OCI-LY7 (cell line): Measurements from ENCODE around the gene DENND5B. TPM values are rescaled to one million over a fixed set of nuclear protein-coding genes. Genes with fewer than 3 reads are reported as not detected.

Experiments used
- BruUV-seq: library from RNA; stranded (reverse); fragments of 400-500 nt; replicated peaks from 2 replicates; lab custom pipeline; 2021; lab: Mats Ljungman, UMichigan
- CTCF ChIA-PET: fragments of 300-600 bp; sonication (Branson Sonifier 250); formaldehyde crosslinking; loops from one replicate; lab custom pipeline; 2022; ENCODE audit warnings: antibody characterized with exemption; ENCODE audit not compliant: unreplicated experiment; lab: Charles Lee
- POLR2A ChIA-PET: fragments of 300-600 bp; sonication (Branson Sonifier 250); formaldehyde crosslinking; loops from one replicate; lab custom pipeline; 2022; ENCODE audit warnings: antibody characterized with exemption; lab: Charles Lee
- DNase-seq: peaks from one replicate; pipeline ENCODE4 v3.0.0-alpha.2; 2015; ENCODE audit warnings: low spot score
- H2AFZ ChIP-seq: fragments of 200-600 bp; sonication (generic), shearing (Covaris generic); 2 replicates; pipeline ENCODE4 v1.6.1; 2014; ENCODE audit warnings: mild to moderate bottlenecking, antibody characterized with exemption, low read length, moderate library complexity
- H3K27ac ChIP-seq: fragments of 200-600 bp; sonication (generic); 2 replicates; pipeline ENCODE4 v1.5.1; 2014; ENCODE audit warnings: mixed run types, low read depth, mild to moderate bottlenecking, moderate library complexity, low read length, inconsistent platforms; ENCODE audit not compliant: poor library complexity, severe bottlenecking
- H3K36me3 ChIP-seq: fragments of 200-600 bp; sonication (generic); 2 replicates; pipeline ENCODE4 v1.6.1; 2014; ENCODE audit warnings: mild to moderate bottlenecking, antibody characterized with exemption, low read length, moderate library complexity, mixed read lengths; ENCODE audit not compliant: insufficient read depth
- H3K4me1 ChIP-seq: fragments of 200-600 bp; sonication (generic); 2 replicates; pipeline ENCODE4 v1.5.1; 2014; ENCODE audit warnings: mild to moderate bottlenecking, low read length; ENCODE audit not compliant: insufficient read depth, poor library complexity, severe bottlenecking
- H3K4me2 ChIP-seq: fragments of 200-600 bp; sonication (generic); 2 replicates; pipeline ENCODE4 v1.6.1; 2014; ENCODE audit warnings: mild to moderate bottlenecking, low read length
- H3K4me3 ChIP-seq: fragments of 200-600 bp; sonication (generic); 2 replicates; pipeline ENCODE4 v1.5.1; 2014; ENCODE audit warnings: mild to moderate bottlenecking, low read depth, low read length; ENCODE audit not compliant: poor library complexity, severe bottlenecking
- H3K79me2 ChIP-seq: fragments of 200-600 bp; sonication (generic); 2 replicates; pipeline ENCODE4 v1.6.1; 2016; ENCODE audit warnings: low read depth, mild to moderate bottlenecking, low read length, moderate library complexity, mixed read lengths; ENCODE audit not compliant: insufficient read depth
- H3K9me2 ChIP-seq: fragments of 200-600 bp; sonication (generic); 2 replicates; pipeline ENCODE4 v1.6.1; 2016; ENCODE audit warnings: mild to moderate bottlenecking, low read length, mixed read lengths; ENCODE audit not compliant: insufficient read depth
- H3K9me3 ChIP-seq: fragments of 200-600 bp; sonication (generic); 2 replicates; pipeline ENCODE4 v1.6.1; 2014; ENCODE audit warnings: mild to moderate bottlenecking, mixed run types, low read length, mixed read lengths
- H4K20me1 ChIP-seq: fragments of 200-600 bp; sonication (generic); 2 replicates; pipeline ENCODE4 v1.6.1; 2014; ENCODE audit warnings: mild to moderate bottlenecking, antibody characterized with exemption, low read length, moderate library complexity, mixed read lengths; ENCODE audit not compliant: insufficient read depth
- EZH2phosphoT487 ChIP-seq: fragments of 200-600 bp; sonication (generic); IDR thresholded peaks from 2 replicates; pipeline ENCODE4 v1.6.1; 2018; ENCODE audit warnings: low read depth, borderline replicate concordance, mild to moderate bottlenecking, mixed run types, antibody characterized with exemption, low read length, moderate library complexity, mixed read lengths
- intact Hi-C: fragments of 100-400 bp; cut with micrococcal nuclease; formaldehyde crosslinking; loops from one replicate; pipeline ENCODE4 v1.10.0; 2022; ENCODE audit not compliant: unreplicated experiment
- total RNA-seq, 2 experiments: library from RNA; depleted of rRNA in 1 of 2; stranded (reverse); fragments of >200 nt in 1 of 2; shearing (Covaris generic) in 1 of 2; gene quantifications; 2 replicates each; pipeline ENCODE4 v1.2.3, GENCODE V29; 2014 to 2022
- TF ChIP-seq, protein P1 (sequence below): fragments of 200-600 bp; sonication (generic); conservative IDR thresholded peaks from 2 replicates; pipeline ENCODE4 v1.5.1; 2014; ENCODE audit warnings: mild to moderate bottlenecking, antibody characterized with exemption, low read length, moderate library complexity, mixed read lengths

DENND5B gene
- total RNA-seq, 2 experiments from 2014 or later = 23.1 to 38.9 TPM

DNA sequence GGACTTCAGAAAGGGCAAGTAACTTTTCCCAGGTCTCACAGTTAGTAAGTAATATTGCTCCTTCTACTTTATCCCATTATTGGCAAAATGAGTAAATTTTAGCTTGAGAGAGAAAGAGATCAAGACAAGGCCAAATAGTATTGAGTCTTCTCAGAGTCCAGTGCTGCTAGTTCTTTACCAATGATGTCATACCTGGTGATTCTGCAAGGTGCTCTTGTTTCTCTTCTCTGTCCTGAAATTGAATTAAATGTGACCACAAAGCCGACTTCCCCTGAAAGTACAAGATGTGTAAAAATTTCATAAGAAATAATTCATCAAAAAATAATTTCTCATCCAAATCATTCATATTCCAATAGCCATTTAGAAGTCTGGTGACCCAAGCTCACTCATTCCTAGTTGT, 167.5 kb downstream of the DENND5B start:
- intact Hi-C loops = no loop called here
- H3K4me3 ChIP-seq = no peak overlapping the region
- peaks cover 32% of the 10 kb centered on the region for H3K36me3 ChIP-seq
- TF ChIP-seq, protein P1, sequence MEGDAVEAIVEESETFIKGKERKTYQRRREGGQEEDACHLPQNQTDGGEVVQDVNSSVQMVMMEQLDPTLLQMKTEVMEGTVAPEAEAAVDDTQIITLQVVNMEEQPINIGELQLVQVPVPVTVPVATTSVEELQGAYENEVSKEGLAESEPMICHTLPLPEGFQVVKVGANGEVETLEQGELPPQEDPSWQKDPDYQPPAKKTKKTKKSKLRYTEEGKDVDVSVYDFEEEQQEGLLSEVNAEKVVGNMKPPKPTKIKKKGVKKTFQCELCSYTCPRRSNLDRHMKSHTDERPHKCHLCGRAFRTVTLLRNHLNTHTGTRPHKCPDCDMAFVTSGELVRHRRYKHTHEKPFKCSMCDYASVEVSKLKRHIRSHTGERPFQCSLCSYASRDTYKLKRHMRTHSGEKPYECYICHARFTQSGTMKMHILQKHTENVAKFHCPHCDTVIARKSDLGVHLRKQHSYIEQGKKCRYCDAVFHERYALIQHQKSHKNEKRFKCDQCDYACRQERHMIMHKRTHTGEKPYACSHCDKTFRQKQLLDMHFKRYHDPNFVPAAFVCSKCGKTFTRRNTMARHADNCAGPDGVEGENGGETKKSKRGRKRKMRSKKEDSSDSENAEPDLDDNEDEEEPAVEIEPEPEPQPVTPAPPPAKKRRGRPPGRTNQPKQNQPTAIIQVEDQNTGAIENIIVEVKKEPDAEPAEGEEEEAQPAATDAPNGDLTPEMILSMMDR = no peak
- no peak for TF ChIP-seq EZH2phosphoT487
- no peaks in the 10 kb centered on the region for H3K9me3 ChIP-seq
- peaks cover 5% of the 10 kb centered on the region for H3K4me1 ChIP-seq
- no TSS peak for BruUV-seq
- no peak overlapping the region for H3K27ac ChIP-seq
- ChIA-PET POLR2A (no interaction called here), CTCF (no interaction called here)
- no peaks in the 10 kb centered on the region for H3K9me2 ChIP-seq
- H3K79me2 ChIP-seq = no peaks in the 10 kb centered on the region
- DNase-seq = no peak
- H2AFZ ChIP-seq = no peak overlapping the region
- no peak overlapping the region for H3K4me2 ChIP-seq
- no peaks in the 10 kb centered on the region for H4K20me1 ChIP-seq

GRCh38 chr12:31412292-31412801, 178.6 kb downstream of the DENND5B start:
- Histone ChIP-seq H3K9me2 (no peaks in the 10 kb centered on the region), H3K79me2 (no peaks in the 10 kb centered on the region), H4K20me1 (no peaks in the 10 kb centered on the region), H2AFZ (no peak overlapping the region), H3K4me2 (no peak overlapping the region), H3K4me1 (peaks cover 15% of the 10 kb centered on the region), H3K36me3 (peaks cover 39% of the 10 kb centered on the region), H3K27ac (no peak overlapping the region), H3K4me3 (no peak overlapping the region), H3K9me3 (no peaks in the 10 kb centered on the region)
- no TSS peak for BruUV-seq
- CTCF ChIA-PET = no interaction called here
- no peak for DNase-seq
- POLR2A ChIA-PET = interaction anchor here (0.6 kb wide), 1 partner anchor 224 kb away, joined by 3 read pairs; no protein-coding TSS in a partner anchor
- TF ChIP-seq, protein P1 = no peak
- no peak for TF ChIP-seq EZH2phosphoT487
- intact Hi-C loops = no loop called here

DNA sequence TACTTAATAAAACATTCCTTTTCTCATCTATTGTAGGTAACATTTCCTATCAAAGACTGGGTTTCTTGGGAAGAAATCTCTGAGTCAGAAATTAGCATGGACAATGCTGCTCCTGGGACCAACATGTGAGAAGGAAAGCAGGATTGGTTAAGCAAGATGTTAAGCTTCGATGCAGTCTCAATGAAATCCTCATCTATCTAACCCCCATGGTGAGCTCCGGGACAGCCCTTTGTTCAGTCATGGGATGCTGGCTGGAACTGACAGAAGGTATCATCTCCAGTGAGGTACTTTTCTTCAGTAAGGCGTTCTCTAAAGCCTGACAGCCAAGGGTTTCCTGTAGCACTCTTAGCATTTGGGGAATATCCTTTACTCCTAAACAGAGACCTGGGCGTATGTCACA, 182.2 kb downstream of the DENND5B start:
- CTCF ChIA-PET = no interaction called here

More for the DNA sequence above, 182.2 kb downstream of the DENND5B start:
- Histone ChIP-seq H3K36me3 (peaks cover 39% of the 10 kb centered on the region; the same call in 1 of the 2 replicates), H3K27ac (no peak overlapping the region), H4K20me1 (no peaks in the 10 kb centered on the region), H2AFZ (no peak overlapping the region), H3K9me2 (no peaks in the 10 kb centered on the region), H3K9me3 (no peaks in the 10 kb centered on the region), H3K79me2 (no peaks in the 10 kb centered on the region), H3K4me3 (no peak overlapping the region), H3K4me1 (peaks cover 51% of the 10 kb centered on the region), H3K4me2 (no peak overlapping the region)
- BruUV-seq = no TSS peak
- intact Hi-C loops = no loop called here
- no peak for DNase-seq
- TF ChIP-seq, protein P1 = no peak
- no peak for TF ChIP-seq EZH2phosphoT487
- POLR2A ChIA-PET = interaction anchor here (0.7 to 1.0 kb wide), 4 partner anchors 190 to 357 kb away, joined by 3 to 8 read pairs (median 4); no protein-coding TSS in a partner anchor
